Activated T-cell treated with anti-CD3 and anti-CD28 coated beads for 1 hour (primary cell): ENCODE results near the gene APBA2.
A peak's percentile ranks its signal among the peaks of the same experiment; 100 is the strongest.
"Not testable (repeated sequence)": the region's sequence is repeated elsewhere in the genome, so short reads cannot be mapped to it uniquely, and the experiment has no call there.

Experiments
- DNase-seq: peaks from one replicate; pipeline ENCODE4 v3.0.0-alpha.2; 2020; ENCODE audit warnings: low read depth

Gene APBA2

GRCh38 chr15:28885630-28886430 is at the start of gene APBA2:
Gene APBA2, plus strand, starts transcription at chr15:28885974. Its CDS starts 167,911 bp downstream, at chr15:29053885.
- DNase-seq: peak; percentile 39

GRCh38 chr15:28840285-28840684 is 45.5 kb upstream of the APBA2 start:
- not testable (repeated sequence) for DNase-seq

- DNase-seq: not testable (repeated sequence)
Measured at GRCh38 chr15:28842210-28842609, 43.6 kb upstream of the APBA2 start.

GRCh38 chr15:28843520-28843919 is 42.3 kb upstream of the APBA2 start:
- DNase-seq: not testable (repeated sequence)

GRCh38 chr15:28844147-28844546 is 41.6 kb upstream of the APBA2 start:
- DNase-seq: not testable (repeated sequence)

- not testable (repeated sequence) for DNase-seq
Measured at GRCh38 chr15:28847247-28847646, 38.5 kb upstream of the APBA2 start.

GRCh38 chr15:28847959-28848358 is 37.8 kb upstream of the APBA2 start:
- not testable (repeated sequence) for DNase-seq

- not testable (repeated sequence) for DNase-seq
Measured at GRCh38 chr15:28848521-28848920, 37.3 kb upstream of the APBA2 start, which contains the start of gene GOLGA6L7. Gene GOLGA6L7, minus strand, starts transcription at chr15:28848644. Its CDS starts 95 bp downstream, at chr15:28848549.

- DNase-seq: not testable (repeated sequence)
Measured at GRCh38 chr15:28849271-28849670, 36.5 kb upstream of the APBA2 start.

GRCh38 chr15:28849766-28850165 is 36.0 kb upstream of the APBA2 start:
- not testable (repeated sequence) for DNase-seq

- DNase-seq: not testable (repeated sequence)
Measured at GRCh38 chr15:28853654-28854053, 32.1 kb upstream of the APBA2 start.

GRCh38 chr15:28854578-28854977 is 31.2 kb upstream of the APBA2 start:
- DNase-seq: not testable (repeated sequence)

GRCh38 chr15:28861031-28861534 is 24.7 kb upstream of the APBA2 start:
- DNase-seq: no peak

- not testable (repeated sequence) for DNase-seq
Measured at GRCh38 chr15:28861589-28862293, 24.0 kb upstream of the APBA2 start.

- no peak for DNase-seq
Measured at GRCh38 chr15:28868744-28869345, 16.9 kb upstream of the APBA2 start.

GRCh38 chr15:28871168-28871567 is 14.6 kb upstream of the APBA2 start:
- no peak for DNase-seq

GRCh38 chr15:28873006-28873405 is 12.8 kb upstream of the APBA2 start:
- DNase-seq: no peak

- no peak for DNase-seq
Measured at GRCh38 chr15:28873585-28874190, 12.1 kb upstream of the APBA2 start.

GRCh38 chr15:28875461-28876000 is 10.2 kb upstream of the APBA2 start:
- DNase-seq: no peak

- DNase-seq: no peak
Measured at GRCh38 chr15:28876131-28876844, 9.5 kb upstream of the APBA2 start.

GRCh38 chr15:28876845-28877185 is 9.0 kb upstream of the APBA2 start:
- DNase-seq: no peak
